GM12874 (cell line): ENCODE data around the gene ZNF431.

Experiments used
- TF ChIP-seq, protein P1 (sequence below): IDR thresholded peaks from 2 replicates; pipeline ENCODE4 v1.5.1; 2011; ENCODE audit warnings: low read depth, mild to moderate bottlenecking, control low read depth, low read length, moderate library complexity; ENCODE audit not compliant: insufficient read depth

The ZNF431 gene

DNA sequence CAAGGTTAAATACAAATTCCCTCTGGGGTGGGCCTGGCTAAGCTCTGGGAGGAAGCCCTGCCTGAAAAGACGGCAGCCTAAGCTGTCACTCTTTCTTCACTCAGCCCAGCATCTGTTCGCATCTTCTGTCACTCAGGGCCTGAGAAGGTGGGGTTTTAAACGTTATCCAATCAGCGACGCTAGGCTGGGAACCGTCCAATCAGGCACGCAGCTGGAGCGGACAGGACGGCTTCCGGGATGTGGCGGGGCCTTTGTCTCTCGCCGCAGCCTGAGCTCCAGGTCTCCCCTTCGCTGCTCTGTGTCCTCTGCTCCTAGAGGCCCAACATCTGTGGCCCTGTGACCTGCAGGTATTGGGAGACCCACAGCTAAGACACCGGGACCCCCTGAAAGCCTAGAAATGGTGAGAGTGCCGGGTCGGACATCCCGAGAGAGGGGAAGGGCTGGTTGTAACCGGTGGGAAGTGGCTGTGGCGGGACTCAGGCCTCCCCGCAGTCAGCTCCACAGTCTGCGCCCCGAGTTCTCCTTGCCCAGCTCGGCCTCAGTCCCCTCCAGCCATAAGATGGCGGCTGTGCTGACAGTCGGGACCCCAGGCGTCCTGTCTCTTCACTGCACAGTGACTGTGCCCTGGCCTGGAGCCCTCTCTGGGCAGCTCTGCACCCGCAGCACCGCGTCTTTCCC lies at the start of gene ZNF431:
TSS of gene ZNF431 (plus strand) at position 254 of the 678 bp plus-strand sequence. CDS start at position 398, 144 bp downstream.
- TF ChIP-seq, protein P1, sequence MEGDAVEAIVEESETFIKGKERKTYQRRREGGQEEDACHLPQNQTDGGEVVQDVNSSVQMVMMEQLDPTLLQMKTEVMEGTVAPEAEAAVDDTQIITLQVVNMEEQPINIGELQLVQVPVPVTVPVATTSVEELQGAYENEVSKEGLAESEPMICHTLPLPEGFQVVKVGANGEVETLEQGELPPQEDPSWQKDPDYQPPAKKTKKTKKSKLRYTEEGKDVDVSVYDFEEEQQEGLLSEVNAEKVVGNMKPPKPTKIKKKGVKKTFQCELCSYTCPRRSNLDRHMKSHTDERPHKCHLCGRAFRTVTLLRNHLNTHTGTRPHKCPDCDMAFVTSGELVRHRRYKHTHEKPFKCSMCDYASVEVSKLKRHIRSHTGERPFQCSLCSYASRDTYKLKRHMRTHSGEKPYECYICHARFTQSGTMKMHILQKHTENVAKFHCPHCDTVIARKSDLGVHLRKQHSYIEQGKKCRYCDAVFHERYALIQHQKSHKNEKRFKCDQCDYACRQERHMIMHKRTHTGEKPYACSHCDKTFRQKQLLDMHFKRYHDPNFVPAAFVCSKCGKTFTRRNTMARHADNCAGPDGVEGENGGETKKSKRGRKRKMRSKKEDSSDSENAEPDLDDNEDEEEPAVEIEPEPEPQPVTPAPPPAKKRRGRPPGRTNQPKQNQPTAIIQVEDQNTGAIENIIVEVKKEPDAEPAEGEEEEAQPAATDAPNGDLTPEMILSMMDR = no peak

DNA sequence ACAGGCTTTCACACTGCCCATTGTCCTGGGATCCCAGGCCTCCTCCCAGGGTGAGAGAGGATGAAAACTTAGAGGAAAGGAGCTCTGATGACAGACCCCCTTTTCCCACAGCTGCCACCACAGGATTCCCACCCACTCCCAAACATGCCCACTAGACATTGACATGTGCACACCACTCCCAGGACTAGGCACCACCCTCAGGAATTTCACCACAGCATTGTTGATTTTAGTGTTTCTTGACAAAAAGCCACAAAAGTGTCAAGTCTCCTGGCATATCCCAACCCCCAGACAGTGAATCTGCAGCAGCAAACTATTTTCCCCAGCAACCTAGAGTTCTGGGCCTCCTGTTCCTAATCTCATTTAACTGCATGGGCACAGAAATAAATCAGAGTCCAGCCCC lies 49.7 kb upstream of the ZNF431 start:
- TF ChIP-seq, protein P1 = no peak

DNA sequence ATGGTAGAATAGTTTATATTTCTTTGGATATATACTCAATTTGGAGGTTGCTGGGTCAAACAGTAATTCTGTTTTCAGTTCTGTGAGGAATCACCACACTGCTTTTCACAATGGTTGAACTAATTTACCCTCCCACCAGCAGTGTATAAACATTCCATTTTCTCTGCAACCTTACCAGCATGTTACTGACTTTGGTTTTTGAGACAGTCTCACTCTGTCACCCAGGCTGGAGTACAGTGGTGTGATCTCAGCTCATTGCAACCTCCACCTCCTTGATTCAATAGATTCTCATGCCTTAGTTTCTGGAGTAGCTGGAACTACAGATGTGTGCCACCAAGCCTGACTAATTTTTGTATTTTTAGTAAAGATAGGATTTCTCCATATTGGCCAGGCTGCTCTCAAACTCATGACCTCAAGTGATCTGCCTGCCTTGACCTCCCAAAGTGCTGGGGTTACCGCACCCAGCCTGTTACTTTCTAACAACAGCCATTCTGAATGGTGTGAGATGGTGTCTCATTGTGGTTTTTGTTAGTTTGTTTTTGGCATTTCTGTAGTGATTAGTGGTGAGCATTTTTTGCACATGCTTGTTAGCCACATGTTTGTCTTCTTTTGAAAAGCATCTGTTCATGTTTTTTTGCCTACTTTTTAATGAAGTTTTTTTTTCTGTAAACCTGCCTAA lies 47.4 kb upstream of the ZNF431 start:
- TF ChIP-seq, protein P1 = no peak

DNA sequence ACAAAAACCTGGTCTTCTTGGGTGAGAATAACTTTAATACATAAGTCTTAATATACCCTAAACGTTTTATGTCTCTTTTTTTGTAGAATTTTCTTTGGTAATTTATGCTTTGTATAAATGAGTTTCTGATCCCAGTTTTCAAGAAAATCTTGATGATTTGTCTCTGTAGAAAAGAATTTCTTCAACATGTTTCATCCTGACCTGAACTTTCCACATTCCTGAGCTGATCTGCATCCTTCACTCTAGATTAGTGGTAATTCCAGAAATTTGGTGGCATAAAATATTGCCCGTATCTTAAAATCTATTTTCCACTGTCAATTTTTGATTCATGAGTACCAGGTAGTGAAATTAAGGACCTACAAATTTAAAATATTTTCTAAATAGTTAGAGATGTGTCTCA lies 43.5 kb upstream of the ZNF431 start:
- TF ChIP-seq, protein P1 = no peak

DNA sequence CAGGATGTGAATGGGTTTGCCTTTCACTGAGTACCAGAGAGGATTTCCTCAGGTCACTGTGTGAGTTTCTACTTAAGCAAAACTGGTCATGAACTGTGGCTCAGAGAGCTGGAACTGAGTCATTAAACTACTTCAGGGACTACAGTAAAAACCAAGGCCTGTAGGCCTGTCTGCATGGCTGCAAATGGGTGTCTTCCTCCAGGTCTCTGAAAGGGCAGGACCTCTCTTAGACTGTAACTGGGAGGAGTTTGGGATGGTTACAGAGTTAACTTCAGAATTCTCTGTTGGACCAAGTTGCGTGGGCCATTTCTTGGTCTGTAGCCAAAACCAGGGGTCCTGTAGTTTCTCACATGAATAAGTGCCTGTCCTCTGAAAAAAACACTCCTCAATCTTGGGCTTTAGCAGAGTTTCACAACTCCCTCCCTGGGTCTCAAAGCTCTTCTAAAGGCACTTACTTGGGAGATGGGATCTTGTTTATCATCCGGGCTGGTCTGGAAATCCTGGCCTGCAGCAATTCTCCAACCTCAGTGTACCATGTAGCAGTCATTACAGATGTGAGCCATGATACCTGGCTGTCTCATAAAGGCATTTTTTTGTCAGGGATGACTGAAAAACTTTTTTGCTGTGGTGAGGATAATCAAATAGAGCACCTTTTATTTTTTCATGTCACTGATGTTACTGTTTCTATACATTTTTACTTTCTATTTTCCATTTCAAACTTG lies 40.2 kb upstream of the ZNF431 start:
- TF ChIP-seq, protein P1 = no peak

DNA sequence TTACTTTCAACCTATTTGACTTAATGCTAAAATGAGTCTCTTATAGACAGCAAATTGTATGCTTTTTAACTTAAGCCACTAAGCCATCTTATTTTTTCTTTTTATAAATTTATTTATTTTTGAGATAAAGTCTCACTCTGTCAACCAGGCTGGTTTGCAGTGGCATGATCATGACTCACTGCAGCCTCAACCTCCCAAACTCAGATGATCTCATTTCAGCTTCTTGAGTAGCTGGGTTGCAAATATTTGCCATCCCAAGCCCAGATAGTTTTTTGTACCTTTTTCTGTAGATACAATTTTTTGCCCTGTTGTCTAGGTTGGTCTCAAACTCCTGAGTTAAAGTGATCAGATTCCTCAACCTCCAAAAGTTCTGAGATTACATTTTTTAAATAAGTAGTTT lies 32.7 kb upstream of the ZNF431 start:
- TF ChIP-seq, protein P1 = no peak

DNA sequence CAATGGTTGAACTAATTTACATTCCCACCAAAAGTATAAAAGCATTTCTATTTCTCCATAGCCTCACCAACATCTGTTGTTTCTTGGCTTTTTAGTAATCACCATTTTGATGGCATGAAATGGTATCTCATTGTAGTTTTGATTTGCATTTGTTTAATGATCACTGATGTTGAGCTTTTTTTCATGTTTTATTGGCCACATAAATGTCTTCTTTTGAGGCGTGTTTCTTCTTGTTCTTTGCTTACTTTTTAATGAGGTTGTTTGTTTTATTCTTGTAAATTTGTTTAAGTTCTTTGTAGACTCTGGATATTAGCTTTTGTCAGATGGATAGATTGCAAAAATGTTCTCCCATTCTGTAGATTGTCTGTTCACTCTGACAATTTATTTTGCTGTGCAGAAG lies 31.7 kb upstream of the ZNF431 start:
- TF ChIP-seq, protein P1 = no peak
